NCI-H446 (cell line): ENCODE measurements around the gene KCND2.

Experiments used
- DNase-seq, 2 experiments: peaks; one replicate each; lab custom pipeline; 2025; lab: John Stamatoyannopoulos, UW

KCND2 gene

GRCh38 chr7:120412139-120413050, 139.4 kb downstream of the KCND2 start:
- peak; percentile 33 to 43 for DNase-seq

- no peak for DNase-seq
These were observed 140.2 kb downstream of the KCND2 start for GRCh38 chr7:120413164-120413563.

- no peak for DNase-seq
These were observed 144.4 kb downstream of the KCND2 start for GRCh38 chr7:120417244-120417979.

- no peak for DNase-seq
These were observed 148.2 kb downstream of the KCND2 start for GRCh38 chr7:120421151-120421651.

DNA sequence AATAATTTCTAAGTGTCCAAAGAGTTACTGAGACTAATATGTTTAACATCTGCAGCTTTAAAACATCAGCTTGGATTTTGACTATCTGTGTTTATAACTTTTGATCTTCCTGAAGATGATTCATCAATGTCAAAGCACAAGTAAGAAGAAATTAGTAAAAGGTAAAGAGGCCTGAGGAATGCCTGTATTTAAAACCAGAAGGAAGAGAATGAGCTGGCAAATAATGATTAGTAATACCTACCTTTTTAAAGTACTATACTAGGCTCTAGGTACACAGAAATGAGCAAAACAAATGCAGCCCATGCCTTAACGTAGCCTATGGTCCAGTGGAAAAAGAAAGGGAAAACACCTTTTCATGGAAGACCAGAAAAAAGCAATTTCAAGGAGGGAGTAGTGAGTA, 158.0 kb downstream of the KCND2 start:
- no peak for DNase-seq

DNA sequence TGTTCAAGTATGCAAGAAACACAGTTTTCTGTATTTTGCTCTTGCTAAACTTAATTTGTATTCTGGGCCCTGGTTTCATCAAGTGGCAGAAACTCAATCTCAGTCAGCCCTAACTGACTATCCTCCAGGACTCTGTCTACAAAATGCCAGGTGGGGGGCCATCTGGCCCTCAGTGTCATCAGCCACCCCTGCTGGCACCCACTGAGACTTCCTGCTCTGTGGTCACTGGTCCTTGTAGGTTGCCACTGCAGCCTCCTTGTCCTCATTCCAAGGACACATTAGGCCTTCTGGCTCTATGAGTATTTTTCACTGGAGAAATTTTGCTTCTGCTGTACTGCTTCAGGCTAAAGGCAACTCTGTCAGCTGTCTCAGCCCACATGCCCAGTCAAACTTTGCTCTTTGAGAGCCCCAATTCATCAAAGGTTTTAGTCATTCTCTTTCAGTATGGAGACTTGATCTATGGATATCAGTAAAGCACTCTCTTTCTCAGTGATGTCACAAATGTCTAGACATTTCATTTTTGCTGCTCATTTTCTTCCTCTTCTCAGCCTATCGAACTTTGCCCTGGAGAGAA, 163.6 kb downstream of the KCND2 start:
- peak in 1 of 2 experiments; percentile 24 for DNase-seq

GRCh38 chr7:120441850-120442249, 168.9 kb downstream of the KCND2 start:
- no peak for DNase-seq

GRCh38 chr7:120442838-120443237, 169.9 kb downstream of the KCND2 start:
- DNase-seq: no peak

DNA sequence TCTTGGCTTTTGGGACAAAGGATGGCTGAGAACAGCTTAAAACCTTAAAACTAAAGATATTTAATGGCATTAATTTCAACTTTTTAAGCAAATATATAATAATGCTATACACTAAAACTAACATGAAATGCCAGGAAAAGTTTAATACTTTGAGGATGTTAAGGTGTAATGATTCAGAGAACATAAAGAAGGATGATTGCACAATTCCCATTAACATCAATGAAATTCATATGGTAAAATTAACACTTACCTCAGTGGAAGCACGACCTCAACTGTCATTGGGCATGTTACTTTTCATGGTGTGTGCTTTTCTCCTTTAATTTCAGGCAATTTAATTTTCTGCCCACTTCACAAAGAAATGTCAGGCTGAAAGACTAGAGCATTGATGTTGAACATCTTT, 171.7 kb downstream of the KCND2 start:
- DNase-seq: no peak

DNA sequence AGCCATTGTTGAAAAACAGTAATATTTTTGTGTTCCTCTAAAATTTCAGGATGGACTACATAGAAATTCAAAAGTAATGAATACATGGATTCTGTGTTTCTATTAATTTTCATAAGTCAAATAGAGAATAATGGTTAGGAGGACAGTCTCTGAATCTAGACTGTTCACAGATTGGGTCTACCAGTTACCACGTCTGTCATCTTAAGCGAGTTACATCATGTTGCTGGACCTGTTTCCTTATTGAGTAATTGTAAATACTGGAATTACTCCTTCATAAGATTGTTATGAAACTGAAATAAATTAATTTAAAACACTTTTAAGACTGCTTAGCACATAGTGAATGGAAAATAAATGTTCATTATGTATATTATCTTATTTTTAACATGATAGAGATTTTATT, 172.3 kb downstream of the KCND2 start:
- DNase-seq: no peak

- DNase-seq: no peak
These were observed 179.7 kb downstream of the KCND2 start for GRCh38 chr7:120452665-120453064.

GRCh38 chr7:120456699-120457098, 183.7 kb downstream of the KCND2 start:
- no peak for DNase-seq

DNA sequence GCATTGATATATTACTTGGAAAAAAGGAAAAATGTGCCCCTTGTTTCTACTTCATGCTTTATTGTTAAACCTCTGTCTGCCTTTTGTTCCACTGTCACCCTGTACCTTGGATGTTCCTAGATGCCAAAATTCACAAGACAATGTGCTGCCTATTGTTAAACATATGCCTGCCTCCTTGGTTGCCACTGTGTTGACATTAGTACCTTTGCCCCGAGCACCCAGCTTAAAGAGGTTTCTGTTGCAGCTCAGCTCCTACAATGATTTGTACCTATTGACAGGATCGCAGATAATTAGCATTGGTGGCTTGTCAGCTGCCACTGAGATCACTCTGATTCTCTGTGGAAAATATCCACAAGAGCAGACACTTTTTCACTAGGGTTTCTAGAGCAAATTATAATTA, 188.0 kb downstream of the KCND2 start:
- DNase-seq: no peak

- DNase-seq: no peak
These were observed 190.0 kb downstream of the KCND2 start for GRCh38 chr7:120462991-120463390.

DNA sequence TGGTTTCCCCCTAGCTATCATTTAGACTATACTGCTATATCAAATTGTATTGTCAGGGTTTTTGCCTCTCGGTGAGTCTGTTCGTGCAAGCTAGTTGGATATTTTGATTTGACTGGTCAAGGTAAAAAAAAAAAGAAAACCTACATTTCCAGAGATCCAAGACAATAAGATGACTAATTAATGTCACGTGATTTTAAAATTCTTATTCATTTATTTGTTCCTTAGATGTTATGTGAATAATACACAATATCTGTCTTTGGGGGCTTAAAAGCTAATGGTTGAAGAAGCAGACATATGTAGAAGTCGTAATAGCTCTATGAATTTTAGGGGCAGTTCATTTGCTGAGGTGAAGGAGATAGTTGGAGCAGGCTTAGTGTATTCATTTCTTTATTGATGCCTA, 191.1 kb downstream of the KCND2 start:
- no peak for DNase-seq

DNA sequence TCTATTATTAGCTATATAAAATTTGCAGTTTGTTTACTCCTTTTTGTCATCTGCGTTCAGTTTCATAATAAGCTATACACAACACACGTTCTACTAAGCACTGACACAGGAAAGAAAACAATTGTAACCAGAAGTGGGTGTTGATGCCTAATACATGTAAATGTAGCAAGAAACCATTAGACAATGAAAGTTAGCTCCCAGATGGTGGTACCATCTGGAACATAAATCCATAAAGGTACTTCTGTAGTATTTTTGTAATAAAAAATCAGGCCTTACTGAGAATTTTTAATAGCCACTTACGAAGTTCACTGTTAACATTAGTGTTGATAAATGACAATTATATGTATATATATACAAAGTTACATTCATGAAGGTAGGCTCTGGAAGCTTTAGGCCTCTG, 194.7 kb downstream of the KCND2 start:
- no peak for DNase-seq

DNA sequence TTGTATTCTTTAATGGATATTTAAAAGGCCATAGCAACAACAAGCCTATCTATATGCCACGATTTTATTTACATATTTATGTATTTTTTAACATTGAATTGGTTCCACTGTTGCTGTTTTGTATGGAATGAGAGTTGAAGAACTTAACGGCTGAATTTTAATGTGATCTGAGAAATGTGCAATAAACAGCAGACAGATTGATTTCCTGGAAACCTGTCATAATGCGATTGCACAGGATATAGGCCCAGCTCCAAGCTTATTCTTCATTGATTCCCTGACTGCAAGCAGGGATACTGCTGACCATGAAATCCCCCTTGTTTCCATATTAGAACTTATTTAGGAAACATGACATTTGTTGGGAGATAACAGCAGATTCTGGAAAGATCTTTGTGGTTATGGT, 195.6 kb downstream of the KCND2 start:
- DNase-seq: no peak

DNA sequence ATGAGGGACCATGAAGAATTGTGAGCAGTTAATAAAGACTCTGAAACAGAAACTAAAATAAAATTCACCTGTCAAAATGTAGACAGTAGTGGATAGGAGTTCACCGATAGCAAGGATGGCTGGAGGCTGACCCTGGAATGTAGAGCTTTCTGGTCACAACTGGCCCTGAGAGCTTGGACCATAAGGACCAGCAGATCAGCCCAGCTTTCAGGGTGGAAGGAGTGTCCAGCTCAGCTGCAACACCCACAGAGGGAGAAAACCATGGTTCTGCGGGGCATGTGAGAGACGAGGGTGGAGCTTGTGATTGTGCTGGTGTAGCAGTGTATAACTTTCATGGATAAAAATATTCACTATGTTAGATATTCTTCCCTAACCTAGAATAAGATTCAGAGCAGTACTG, 199.9 kb downstream of the KCND2 start:
- DNase-seq: no peak

DNA sequence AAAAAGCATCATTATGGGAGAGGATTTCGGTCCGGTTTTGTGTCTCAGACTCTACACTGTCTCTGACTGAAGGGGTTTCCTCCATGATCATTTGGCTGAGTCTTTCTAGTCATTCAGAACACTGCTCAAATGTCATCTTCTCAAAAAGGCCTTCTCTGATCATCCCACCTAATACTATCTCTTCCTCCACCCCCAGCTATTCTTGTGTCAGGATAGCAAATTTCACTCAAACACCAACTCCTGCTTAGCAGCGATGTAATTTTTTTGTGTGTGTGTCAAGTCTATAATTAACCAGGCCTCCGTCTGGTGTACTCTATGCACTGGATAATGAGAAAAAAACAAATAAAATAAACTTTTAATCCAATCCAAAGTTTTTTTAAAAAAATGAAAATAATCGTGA, 200.4 kb downstream of the KCND2 start:
- no peak for DNase-seq

- DNase-seq: no peak
These were observed 203.0 kb downstream of the KCND2 start for GRCh38 chr7:120475994-120476393.

GRCh38 chr7:120480472-120480871, 207.5 kb downstream of the KCND2 start:
- no peak for DNase-seq

DNA sequence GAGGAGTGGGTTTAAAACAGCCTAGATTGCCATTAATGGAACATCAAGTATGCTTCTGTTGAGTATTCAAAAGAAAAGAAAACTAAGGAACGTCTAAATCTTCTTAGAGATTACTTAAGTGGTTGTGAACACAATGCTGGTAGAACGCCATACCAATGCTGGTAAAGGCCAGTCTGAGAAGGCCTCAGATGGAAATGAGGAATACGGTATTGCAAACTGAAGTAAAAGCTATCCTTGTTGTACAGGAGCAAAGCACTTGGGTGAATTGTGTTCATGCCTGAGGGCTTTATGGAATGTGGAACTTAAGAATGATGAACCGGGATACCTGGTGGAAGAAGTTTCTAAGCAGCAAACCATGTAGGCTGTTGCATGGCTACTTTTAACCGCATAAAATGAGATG, 208.0 kb downstream of the KCND2 start:
- DNase-seq: no peak

- DNase-seq: no peak
These were observed 213.2 kb downstream of the KCND2 start for GRCh38 chr7:120486164-120486563.
